HG03460 (cell line): ENCODE results near the gene MLIP.
A peak's percentile ranks its signal among the peaks of the same experiment; 100 is the strongest.

ENCODE experiments used
- ATAC-seq: cut with Tn5 transposase; IDR thresholded peaks from one replicate; pipeline ENCODE4 v1.9.1; 2021; ENCODE audit not compliant: unreplicated experiment

Gene MLIP

GRCh38 chr6:54096811-54097210 lies 14.4 kb upstream of the MLIP start:
- ATAC-seq = no peak

GRCh38 chr6:54097753-54098152 lies 13.5 kb upstream of the MLIP start:
- no peak for ATAC-seq

- ATAC-seq = no peak
Measured at GRCh38 chr6:54098450-54099044, 12.7 kb upstream of the MLIP start.

GRCh38 chr6:54099225-54099624 lies 12.0 kb upstream of the MLIP start:
- ATAC-seq = no peak

- peak; percentile 89 for ATAC-seq
Measured at GRCh38 chr6:54100411-54101006, 10.7 kb upstream of the MLIP start.

GRCh38 chr6:54102238-54102637 lies 9.0 kb upstream of the MLIP start:
- no peak for ATAC-seq

- ATAC-seq = no peak
Measured at GRCh38 chr6:54103497-54103896, 7.7 kb upstream of the MLIP start.

- no peak for ATAC-seq
Measured at GRCh38 chr6:54106727-54107126, 4.5 kb upstream of the MLIP start.

GRCh38 chr6:54107470-54108090 lies 3.7 kb upstream of the MLIP start:
- no peak for ATAC-seq

- no peak for ATAC-seq
Measured at GRCh38 chr6:54108271-54108670, 3.0 kb upstream of the MLIP start.

- ATAC-seq = no peak
Measured at GRCh38 chr6:54109586-54109985, 1.7 kb upstream of the MLIP start.

- no peak for ATAC-seq
Measured at GRCh38 chr6:54112151-54112650, 958 bp downstream of the MLIP start.

- no peak for ATAC-seq
Measured at GRCh38 chr6:54114991-54115390, 3.7 kb downstream of the MLIP start.

- no peak for ATAC-seq
Measured at GRCh38 chr6:54115966-54116365, 4.7 kb downstream of the MLIP start.

GRCh38 chr6:54118117-54118516 lies 6.9 kb downstream of the MLIP start:
- no peak for ATAC-seq

- ATAC-seq = no peak
Measured at GRCh38 chr6:54125493-54125892, 14.2 kb downstream of the MLIP start.

- ATAC-seq = no peak
Measured at GRCh38 chr6:54130179-54130578, 18.9 kb downstream of the MLIP start.

- ATAC-seq = no peak
Measured at GRCh38 chr6:54132587-54132986, 21.3 kb downstream of the MLIP start.

- ATAC-seq = no peak
Measured at GRCh38 chr6:54133186-54133585, 21.9 kb downstream of the MLIP start.

- ATAC-seq = no peak
Measured at GRCh38 chr6:54134935-54135334, 23.7 kb downstream of the MLIP start.

GRCh38 chr6:54135665-54136369 lies 24.6 kb downstream of the MLIP start:
- no peak for ATAC-seq

GRCh38 chr6:54138795-54139194 lies 27.6 kb downstream of the MLIP start:
- ATAC-seq = no peak
